HG02798 (cell line): ENCODE results near the gene YAE1.

Source experiments
- ATAC-seq: cut with Tn5 transposase; IDR thresholded peaks from one replicate; pipeline ENCODE4 v1.9.1; 2021; ENCODE audit warnings: mild to moderate bottlenecking; ENCODE audit not compliant: unreplicated experiment, poor library complexity

YAE1 gene

GRCh38 chr7:39553436-39553835, 12.8 kb upstream of the YAE1 start:
- no peak for ATAC-seq

GRCh38 chr7:39554583-39555165, 11.5 kb upstream of the YAE1 start:
- no peak for ATAC-seq

GRCh38 chr7:39557222-39557621, 9.0 kb upstream of the YAE1 start:
- no peak for ATAC-seq

GRCh38 chr7:39557911-39558310, 8.3 kb upstream of the YAE1 start:
- no peak for ATAC-seq

DNA sequence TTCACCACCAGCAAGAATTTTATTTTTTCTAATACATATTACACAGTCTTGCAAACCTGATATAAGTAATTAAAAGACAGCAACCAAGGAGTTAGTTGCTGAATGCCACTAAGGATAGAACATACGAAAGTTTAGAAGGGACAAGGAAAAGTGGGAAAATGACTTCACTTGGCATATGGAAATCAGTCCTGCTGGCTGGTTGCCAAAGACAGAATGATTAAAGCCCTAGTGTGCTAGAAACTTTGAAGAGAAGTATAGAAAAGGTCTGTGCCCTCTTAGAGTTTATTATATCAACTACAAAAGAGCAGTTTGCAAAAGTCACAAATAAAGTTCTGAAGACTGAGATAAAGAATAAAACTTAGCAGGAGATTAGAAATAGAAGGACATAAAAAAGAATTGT, 5.8 kb upstream of the YAE1 start:
- ATAC-seq: no peak

GRCh38 chr7:39560997-39561396, 5.2 kb upstream of the YAE1 start:
- ATAC-seq: no peak

DNA sequence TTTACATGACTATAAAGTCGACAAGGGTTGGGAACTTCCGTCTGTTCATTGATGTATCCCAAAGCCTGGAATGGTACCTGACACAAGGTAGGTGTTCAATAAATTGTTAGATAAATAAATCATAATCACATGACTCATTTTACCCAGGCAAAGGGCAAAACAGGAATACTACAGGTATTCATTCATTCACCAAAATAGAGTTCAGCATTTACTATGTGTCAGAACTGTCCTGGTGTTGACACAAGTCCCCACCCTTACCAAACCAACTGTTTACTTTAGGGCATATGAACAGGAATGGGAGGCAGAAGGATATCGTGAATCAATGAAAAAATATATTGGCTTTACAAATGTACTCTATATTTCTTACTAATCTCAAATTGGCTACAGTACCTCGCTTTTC, 666 bp upstream of the YAE1 start:
- ATAC-seq: no peak

GRCh38 chr7:39567294-39567693, 1.1 kb downstream of the YAE1 start:
- ATAC-seq: no peak

DNA sequence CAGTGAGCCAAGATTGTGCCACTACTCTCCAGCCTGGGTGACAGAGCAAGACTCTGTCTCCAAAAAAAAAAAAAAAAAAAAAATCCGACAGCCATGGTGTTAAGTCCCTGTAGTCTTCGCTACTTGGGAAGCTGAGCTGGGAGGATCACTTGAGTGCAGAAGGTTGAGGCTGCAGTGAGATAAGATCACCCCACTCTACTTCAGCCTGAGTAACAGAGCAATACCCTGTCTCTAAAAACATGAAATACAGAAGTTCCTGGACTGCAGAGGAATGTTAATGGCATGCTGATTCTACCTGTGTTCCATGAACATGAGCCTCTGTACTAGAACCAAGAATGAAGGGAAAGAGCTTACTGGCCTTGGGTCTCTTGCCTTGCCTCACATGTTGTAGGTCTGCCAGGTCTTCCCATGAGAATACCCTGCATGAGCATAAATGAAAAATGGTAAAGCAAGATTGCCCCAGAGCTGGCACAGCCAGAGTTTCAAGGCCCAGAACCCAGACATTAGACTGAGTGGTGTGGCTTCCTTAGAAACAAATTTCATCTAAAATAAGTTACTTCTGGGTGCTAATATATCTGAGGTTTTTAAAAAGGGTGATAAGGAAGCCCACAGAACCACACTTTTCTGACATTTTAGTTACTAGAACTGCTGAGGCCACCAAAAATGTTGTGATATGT, 8.6 kb downstream of the YAE1 start:
- ATAC-seq: no peak

DNA sequence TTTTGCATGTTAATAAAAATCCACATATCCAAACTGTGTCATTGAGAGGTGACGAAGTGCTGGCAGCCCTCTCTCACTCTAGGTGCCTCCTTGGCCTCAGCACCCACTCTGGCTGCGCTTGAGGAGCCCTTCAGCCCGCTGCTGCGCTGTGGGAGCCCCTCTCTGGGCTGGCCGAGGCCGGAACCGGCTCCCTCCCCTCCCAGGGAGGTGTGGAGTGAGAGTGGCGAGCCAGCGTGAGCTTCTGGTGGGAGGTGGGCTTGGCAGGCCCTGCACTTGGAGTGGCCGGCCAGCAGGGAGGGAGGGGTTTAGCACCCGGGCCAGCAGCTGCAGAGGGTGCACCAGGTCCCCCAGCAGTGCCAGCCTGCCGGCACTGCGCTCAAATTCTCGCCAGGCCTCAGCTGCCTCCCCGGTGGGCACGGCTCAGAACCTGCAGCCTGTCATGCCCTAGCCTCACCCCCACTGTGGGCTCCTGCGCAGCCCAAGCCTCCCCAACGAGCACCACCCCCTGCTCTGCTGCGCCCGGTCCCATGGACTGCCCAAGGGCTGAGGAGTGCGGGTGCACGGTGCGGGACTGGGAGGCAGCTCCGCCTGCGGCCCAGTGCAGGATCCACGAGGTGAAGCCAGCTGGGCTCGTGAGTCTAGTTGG, 11.1 kb downstream of the YAE1 start:
- ATAC-seq: no peak

DNA sequence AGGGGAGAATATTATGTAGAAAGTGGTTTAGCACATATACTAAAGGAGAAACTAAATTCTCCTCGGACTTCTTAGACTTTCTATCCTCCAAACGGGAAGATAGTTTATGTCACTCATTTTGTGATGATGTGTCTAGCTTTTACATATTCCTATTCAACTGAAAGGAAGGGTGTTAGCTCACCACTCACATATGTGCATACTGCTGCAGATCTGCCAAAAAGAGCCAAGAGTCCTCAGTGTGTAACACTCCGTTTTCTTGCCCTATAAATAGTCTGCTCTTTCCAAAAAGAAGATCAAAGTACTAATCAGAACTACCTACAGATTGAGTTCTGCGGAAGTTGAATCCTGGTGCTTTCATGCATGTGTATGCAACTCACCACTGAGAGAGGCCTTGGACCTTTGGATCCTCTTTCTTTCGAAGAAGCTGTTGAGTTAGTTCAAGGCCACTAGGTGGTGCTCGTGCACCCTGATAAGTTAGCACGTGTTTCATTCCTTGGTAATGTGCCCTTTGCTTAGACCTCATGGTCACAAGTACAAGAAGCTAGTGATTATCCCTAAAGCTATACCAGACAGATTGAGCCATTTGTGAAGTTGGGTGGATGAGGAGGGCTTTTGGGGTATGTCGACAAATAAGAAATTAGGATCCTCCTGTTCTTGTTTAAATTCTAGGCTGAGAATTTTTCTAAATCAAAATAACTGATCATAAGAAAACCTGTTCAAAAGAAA, 14.1 kb downstream of the YAE1 start:
- ATAC-seq: peak; percentile 94

- ATAC-seq: no peak
These were observed 16.3 kb downstream of the YAE1 start for GRCh38 chr7:39582536-39582935.

GRCh38 chr7:39583539-39583938, 17.3 kb downstream of the YAE1 start:
- ATAC-seq: no peak

DNA sequence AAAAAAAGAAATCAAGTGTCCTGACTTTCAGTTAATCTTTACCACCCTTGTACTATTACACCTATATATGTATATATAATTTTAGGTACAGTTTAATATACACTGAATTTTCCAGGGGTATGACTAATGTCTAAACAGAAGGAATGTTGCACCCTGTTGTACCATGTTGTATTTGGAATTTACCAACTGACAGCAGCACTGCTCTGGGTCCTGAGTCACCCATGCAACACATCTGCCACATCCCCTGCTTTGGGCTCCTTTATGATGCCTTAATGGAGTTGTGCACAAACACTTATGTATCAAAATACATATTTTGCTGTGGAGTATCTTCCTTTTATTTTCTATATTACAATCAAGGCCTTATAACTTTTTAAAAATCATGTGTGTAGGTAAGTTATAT, 21.2 kb downstream of the YAE1 start:
- no peak for ATAC-seq

DNA sequence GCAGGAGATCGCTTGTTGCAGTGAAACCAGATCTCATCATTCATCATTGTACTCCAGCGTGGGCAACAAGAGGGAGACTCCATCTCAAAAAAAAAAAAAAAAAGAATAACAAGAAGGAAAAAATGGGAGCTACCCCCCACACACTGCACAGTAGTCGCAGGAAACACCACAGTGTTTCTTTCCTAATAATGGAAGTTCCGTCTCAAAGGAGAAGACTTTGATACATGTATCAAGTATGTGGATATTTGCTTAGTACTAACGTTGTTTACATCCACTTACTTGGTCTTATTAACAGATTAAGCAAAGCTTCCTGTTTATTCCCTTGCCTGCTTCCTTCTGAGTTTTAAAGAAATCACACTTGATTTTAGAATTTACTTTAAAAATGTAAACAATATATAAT, 22.2 kb downstream of the YAE1 start:
- ATAC-seq: no peak

DNA sequence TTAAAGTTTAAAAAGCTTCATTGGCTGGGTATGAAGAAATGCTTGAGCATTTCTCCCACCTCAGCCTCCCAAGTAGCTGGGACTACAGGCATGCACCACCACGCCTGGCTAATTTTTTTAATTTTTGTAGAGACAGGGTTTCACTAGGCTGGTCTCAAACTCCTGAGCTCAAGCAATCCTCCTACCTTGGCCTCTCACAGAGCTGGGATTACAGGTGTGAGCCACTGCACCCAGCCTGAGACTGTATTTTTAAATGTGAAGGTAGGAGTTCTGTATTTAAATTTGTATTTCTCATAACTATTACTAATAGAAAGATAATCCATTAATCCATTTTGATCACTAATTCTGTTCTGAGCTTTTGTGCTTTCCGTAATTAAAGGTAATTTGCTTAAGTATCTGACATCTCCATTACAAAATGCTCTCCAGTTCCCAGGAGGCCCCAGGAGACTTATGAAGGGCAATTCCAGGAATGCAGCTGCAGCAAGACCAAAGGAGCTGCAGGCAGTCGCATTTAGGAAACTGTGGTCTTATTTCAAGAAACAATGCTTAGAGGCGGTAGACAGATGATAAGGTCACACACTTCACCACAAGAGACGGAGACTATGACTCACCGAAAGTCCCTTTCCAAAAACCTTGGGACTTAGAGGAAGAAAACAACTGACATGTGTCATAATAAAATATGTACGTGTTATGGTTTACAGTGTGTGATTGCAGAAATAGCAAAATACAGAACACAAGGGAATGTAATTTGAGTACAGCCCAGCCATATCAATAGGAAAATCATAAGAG, 23.3 kb downstream of the YAE1 start:
- ATAC-seq: peak; percentile 89

DNA sequence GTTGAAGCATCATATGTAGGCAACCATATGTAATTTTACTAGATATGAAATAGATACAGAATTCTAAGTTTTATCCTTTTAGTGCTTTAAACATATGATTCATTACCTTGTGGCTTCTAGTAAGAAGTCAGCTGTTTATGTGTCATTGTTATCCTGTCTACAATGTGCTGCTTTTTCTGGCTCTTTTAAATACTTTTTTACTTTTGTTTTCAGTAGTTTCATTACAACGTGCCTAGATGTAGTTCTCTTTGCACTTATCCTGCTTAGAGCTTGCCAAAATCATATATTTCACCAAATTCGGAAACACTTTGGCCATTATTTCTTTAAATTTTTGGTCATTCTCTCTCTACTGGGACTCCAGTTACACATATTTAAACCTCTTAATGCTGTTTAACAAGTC, 26.4 kb downstream of the YAE1 start:
- ATAC-seq: no peak

DNA sequence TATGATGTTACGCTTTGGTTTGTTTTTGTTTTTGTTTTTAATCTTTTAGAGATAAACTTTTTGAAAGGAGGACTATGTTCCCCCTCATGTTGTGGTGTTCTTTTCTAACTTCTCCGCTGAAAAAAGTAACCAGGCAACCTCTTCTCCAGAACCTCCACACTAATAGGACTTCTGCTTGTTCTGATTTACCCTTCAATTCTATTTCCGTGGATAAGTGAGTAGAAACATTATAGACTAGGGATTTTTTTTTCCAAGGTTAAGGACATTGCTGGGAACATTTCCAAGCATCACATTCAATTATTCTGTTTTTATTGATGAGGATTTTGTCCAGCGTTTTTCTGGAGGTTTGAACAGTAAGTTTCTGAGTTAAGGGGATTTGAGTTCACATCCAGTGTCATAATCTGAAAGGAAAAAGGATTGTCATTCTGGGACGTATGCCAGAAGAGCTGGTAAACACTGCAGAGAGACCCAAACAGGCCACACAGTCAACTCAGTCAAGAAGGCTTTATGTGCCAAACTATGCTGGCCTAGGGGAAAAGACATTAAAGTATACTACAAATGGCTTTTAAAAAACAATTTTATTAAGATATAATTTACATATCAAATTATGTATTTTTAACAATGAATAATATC, 28.9 kb downstream of the YAE1 start:
- no peak for ATAC-seq

DNA sequence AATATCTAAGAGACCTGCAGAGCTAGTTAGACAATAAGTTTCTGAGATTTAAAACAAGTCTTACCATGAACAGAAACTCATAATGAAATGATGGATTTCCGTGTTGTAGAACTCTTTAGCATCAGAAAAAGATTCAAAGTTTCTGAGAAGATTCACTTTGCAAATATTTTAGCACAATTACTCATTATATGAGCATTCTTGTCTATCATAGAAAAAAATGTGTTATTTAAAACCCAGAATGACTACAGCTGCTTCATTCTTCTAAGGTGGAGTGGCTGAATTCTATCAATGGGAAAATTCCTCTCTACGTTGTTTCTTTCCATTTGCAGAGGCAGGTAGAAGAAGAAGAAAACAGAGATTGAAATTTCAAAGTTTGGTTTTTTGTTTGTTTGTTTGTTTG, 36.1 kb downstream of the YAE1 start:
- ATAC-seq: no peak

- ATAC-seq: no peak
These were observed 37.7 kb downstream of the YAE1 start for GRCh38 chr7:39603924-39604323.
